Tibial nerve (tissue), 4 donors: ENCODE measurements around the gene RAB6B.

Experiments used
- CTCF ChIP-seq, 5 experiments: fragments of 200-600 bp in 3 of 5; fragments of 450-650 bp in 2 of 5; sonication (generic) in 3 of 5; IDR thresholded peaks; one replicate each; pipeline ENCODE4 v1.5.1; 2016 to 2019; ENCODE audit warnings: antibody characterized with exemption in 5 of 5, mild to moderate bottlenecking in 3 of 5, moderate library complexity in 2 of 5
- EP300 ChIP-seq, 2 donors: sonication (generic); formaldehyde crosslinking; IDR thresholded peaks; one replicate each; pipeline ENCODE4 v1.6.1; 2017; ENCODE audit warnings: antibody characterized with exemption in 2 of 2, mild to moderate bottlenecking in 1 of 2
- POLR2A ChIP-seq, 2 donors: fragments of 450-650 bp; IDR thresholded peaks; one replicate each; pipeline ENCODE4 v1.6.1; 2017; ENCODE audit warnings: antibody characterized with exemption in 2 of 2, mild to moderate bottlenecking in 2 of 2, moderate library complexity in 2 of 2

GRCh38 chr3:133805702-133806475, 89.8 kb downstream of the RAB6B start, which contains the start of gene SRPRB:
- TF ChIP-seq EP300 (IDR thresholded peaks at IDR 0.05) (peak; percentile 57 to 81), CTCF (IDR thresholded peaks at IDR 0.05) (peak in 1 of 5 experiments; percentile 28), POLR2A (IDR thresholded peaks at IDR 0.05) (peak; percentile 36 to 44)
